K562 (cell line): ENCODE results near the gene GDF15. TPM values are rescaled to one million over a fixed set of nuclear protein-coding genes. Genes with fewer than 3 reads are reported as not detected.

Experiments
- CHCHD3 ChIP-seq: fragments of 250-450 bp; sonication (Bioruptor Pico); IDR thresholded peaks from 2 replicates; pipeline ENCODE4 v2.1.2; 2022; ENCODE audit warnings: mild to moderate bottlenecking
- FOXK2 ChIP-seq, 2 experiments: fragments of 450-650 bp; IDR thresholded peaks in 1 of 2; conservative IDR thresholded peaks in 1 of 2; 2 replicates each; pipeline ENCODE4 v1.6.1; 2016; ENCODE audit warnings: low read depth in 2 of 2, mild to moderate bottlenecking in 1 of 2
- GTF2E2 ChIP-seq: fragments of 200-800 bp; sonication (Bioruptor generic); IDR thresholded peaks from 2 replicates; pipeline ENCODE4 v1.6.1; 2016; ENCODE audit warnings: missing genetic modification characterization, missing compliant biosample characterization
- KDM4B ChIP-seq, 2 experiments: fragments of 450-650 bp in 1 of 2; sonication (generic) in 1 of 2; IDR thresholded peaks; 2 replicates each; pipeline ENCODE4 v1.6.1; 2016 to 2017; ENCODE audit warnings: borderline replicate concordance in 2 of 2, antibody characterized with exemption in 1 of 2, low read depth in 1 of 2, mild to moderate bottlenecking in 1 of 2
- MXD1 ChIP-seq: fragments of 250-450 bp; sonication (Bioruptor Pico); IDR thresholded peaks from 2 replicates; pipeline ENCODE4 v1.8.0; 2021; ENCODE audit warnings: borderline replicate concordance, mild to moderate bottlenecking, moderate library complexity; ENCODE audit not compliant: poor library complexity, severe bottlenecking
- NCOA6 ChIP-seq: fragments of 450-650 bp; IDR thresholded peaks from 2 replicates; pipeline ENCODE4 v1.6.1; 2017; ENCODE audit warnings: mild to moderate bottlenecking
- PBX2 ChIP-seq, 2 experiments: IDR thresholded peaks in 1 of 2; conservative IDR thresholded peaks in 1 of 2; 2 replicates each; pipeline ENCODE4 v1.6.1; 2016; ENCODE audit warnings: low read depth in 2 of 2, mild to moderate bottlenecking in 1 of 2, missing compliant biosample characterization in 1 of 2, missing genetic modification characterization in 1 of 2, moderate library complexity in 1 of 2
- POLR2AphosphoS2 ChIP-seq: IDR thresholded peaks from 2 replicates; pipeline ENCODE4 v1.6.1; 2012; ENCODE audit warnings: low read length, improper control_type of control experiment
- POLR2H ChIP-seq: IDR thresholded peaks from 2 replicates; pipeline ENCODE4 v1.6.1; 2016; ENCODE audit warnings: missing genetic modification characterization, low read depth, mild to moderate bottlenecking, control low read depth, missing compliant biosample characterization, moderate library complexity
- SMAD4 ChIP-seq: fragments of 250-450 bp; sonication (Bioruptor Pico); conservative IDR thresholded peaks from 2 replicates; pipeline ENCODE4 v1.8.0; 2021; ENCODE audit warnings: inconsistent platforms, mild to moderate bottlenecking, moderate library complexity
- SRSF1 ChIP-seq: fragments of 200-400 bp; formaldehyde crosslinking; IDR thresholded peaks from 2 replicates; pipeline ENCODE4 v1.6.1; 2017; ENCODE audit warnings: mild to moderate bottlenecking, low read depth, low read length, moderate library complexity
- TFE3 ChIP-seq: fragments of 450-650 bp; formaldehyde crosslinking; IDR thresholded peaks from 2 replicates; pipeline ENCODE4 v1.4.0; 2020; ENCODE audit warnings: mild to moderate bottlenecking, mixed read lengths
- TSC22D4 ChIP-seq: fragments of 450-650 bp; IDR thresholded peaks from 2 replicates; pipeline ENCODE4 v1.6.1; 2016; ENCODE audit warnings: missing genetic modification characterization, missing biosample characterization, control low read depth
- ZBTB33 ChIP-seq: sonication (generic); formaldehyde crosslinking; IDR thresholded peaks from 2 replicates; pipeline ENCODE4 v1.8.1; 2023; ENCODE audit warnings: mild to moderate bottlenecking, missing genetic modification reagents
- ZFX ChIP-seq: sonication (generic); formaldehyde crosslinking; IDR thresholded peaks from 2 replicates; pipeline ENCODE4 v1.8.0; 2022; ENCODE audit warnings: mild to moderate bottlenecking, missing genetic modification reagents, moderate library complexity
- ZNF124 ChIP-seq: sonication (generic); formaldehyde crosslinking; IDR thresholded peaks from 2 replicates; pipeline ENCODE4 v1.8.1; 2022; ENCODE audit warnings: missing genetic modification reagents
- ZNF395 ChIP-seq: fragments of 200-800 bp; sonication (Bioruptor generic); IDR thresholded peaks from 2 replicates; pipeline ENCODE4 v1.6.1; 2017; ENCODE audit warnings: missing genetic modification characterization, missing compliant biosample characterization
- ZNF766 ChIP-seq: fragments of 200-800 bp; sonication (Bioruptor generic); conservative IDR thresholded peaks from 2 replicates; pipeline ENCODE4 v1.6.1; 2016; ENCODE audit warnings: missing genetic modification characterization, missing compliant biosample characterization
- polyA plus RNA-seq, 8 experiments: library from polyadenylated mRNA; depleted of rRNA in 4 of 8; stranded (reverse) in 5 of 8; unstranded in 3 of 8; fragments of >200 nt; fragmentation: Nextera tagmentation in 2 of 8; fragmentation: Illumina TruSeq in 1 of 8; extraction: Ambion mirVana in 2 of 8; extraction: Trizol in 1 of 8; gene quantifications; 2 replicates each; pipeline versions ENCODE4 v1.2.1 to v1.2.3, GENCODE V29; 2011 to 2014; ENCODE audit warnings: inconsistent platforms in 1 of 8, missing spikeins in 1 of 8
- total RNA-seq, 7 experiments: library from RNA; depleted of rRNA in 6 of 7; stranded (reverse); fragments of >200 nt in 6 of 7; fragmentation: Illumina TruSeq in 2 of 7; extraction: Trizol in 2 of 7; gene quantifications; 2 replicates each; pipeline versions ENCODE4 v1.2.1 to v1.2.3, GENCODE V29; 2011 to 2021; ENCODE audit warnings: low replicate concordance in 1 of 7

The GDF15 gene
- total and polyA plus RNA-seq, 9 of the 15 experiments (the other 6 are each of a cell fraction or from before 2014, with no cell fraction given), result 2.3 to 82.4 (median 12.5) TPM

GRCh38 chr19:18433015-18433691 is 47.2 kb downstream of the GDF15 start (continued):
- TF ChIP-seq GTF2E2 (tag), result no peak
- peak; percentile 44; the same call in 1 of the 2 replicates for TF ChIP-seq POLR2AphosphoS2
- TF ChIP-seq KDM4B (IDR thresholded peaks at IDR 0.05; ENCODE audit: borderline replicate concordance in 2 of 2, low read depth in 1 of 2), result no peak
- no peak for TF ChIP-seq TSC22D4 (tag)
- TF ChIP-seq NCOA6, result no peak
- no peak for TF ChIP-seq ZNF766
- TF ChIP-seq ZBTB33 (CRISPR knock-in tag), result peak; percentile 24
- TF ChIP-seq CHCHD3, result no peak
- 0 out of 2 replicates have a peak, but pooled peaks have one; percentile 36 for TF ChIP-seq ZNF124 (CRISPR knock-in tag)
- TF ChIP-seq MXD1 (CRISPR knock-in tag), result peak; percentile 25
- TF ChIP-seq PBX2 (CRISPR knock-in tag; IDR thresholded peaks at IDR 0.05; ENCODE audit: low read depth), result no peak
- TF ChIP-seq PBX2 (tag; conservative IDR thresholded peaks at IDR 0.05; ENCODE audit: low read depth), result no peak
- TF ChIP-seq FOXK2 (conservative IDR thresholded peaks at IDR 0.05 in 1 of 2, IDR thresholded peaks at IDR 0.05 in 1 of 2; ENCODE audit: low read depth in 2 of 2), result no peak
- no peak for TF ChIP-seq SRSF1
- no peak for TF ChIP-seq POLR2H (tag)
- TF ChIP-seq ZNF395 (CRISPR knock-in tag), result peak; percentile 79; the same call in 1 of the 2 replicates
- peak; percentile 60 for TF ChIP-seq ZFX
- no peak for TF ChIP-seq TFE3 (CRISPR knock-in tag)
- 0 out of 2 replicates have a peak, but pooled peaks have one; percentile 59 for TF ChIP-seq SMAD4 (CRISPR knock-in tag)
